Measurements from ENCODE around the gene PPM1E. TPM values are rescaled to one million over a fixed set of nuclear protein-coding genes. Genes with fewer than 3 reads are reported as not detected.

PPM1E gene
- total RNA-seq, 1 experiment from 2014 or later, result 2.9 TPM

GRCh38 chr17:59002126-59002525, 246.5 kb downstream of the PPM1E start:
- no peaks in the 10 kb centered on the region for H3K4me1 ChIP-seq (ENCODE audit: control insufficient read depth, insufficient read depth, low read length)
- TF ChIP-seq POLR2AphosphoS5 (IDR thresholded peaks at IDR 0.05; ENCODE audit: low read depth, low read length) (no peak), TCF7L2 (IDR thresholded peaks at IDR 0.05; ENCODE audit: low read depth, low read length) (no peak), CTCF (IDR thresholded peaks at IDR 0.05) (no peak), SIN3A (IDR thresholded peaks at IDR 0.05; ENCODE audit: borderline replicate concordance, insufficient read depth, low read depth, low read length) (no peak), REST (IDR thresholded peaks at IDR 0.05; ENCODE audit: insufficient read depth in 1 of 2, low read depth in 2 of 2, low read length in 1 of 2) (no peak)
- peaks cover 7% of the 10 kb centered on the region for H3K36me3 ChIP-seq (ENCODE audit: control insufficient read depth, insufficient read depth, low read length)
- no peak for DNase-seq (ENCODE audit: low read depth, low spot score)
- CTCF ChIA-PET, result no interaction called here
- BruUV-seq (replicated peaks), result no TSS peak
- H3K27me3 ChIP-seq (ENCODE audit: control insufficient read depth, insufficient read depth, low read length), result no peaks in the 10 kb centered on the region
- no peak overlapping the region for H3K4me3 ChIP-seq (ENCODE audit: low read depth in 2 of 2, low read length in 2 of 2)
- intact Hi-C loops (cut with micrococcal nuclease; ENCODE audit: unreplicated experiment), result no loop called here
- ATAC-seq, result no peak
- H3K9me3 ChIP-seq (ENCODE audit: control insufficient read depth, insufficient read depth, low read depth, low read length), result no peaks in the 10 kb centered on the region
- POLR2A ChIA-PET, result interaction anchor here (0.7 kb wide), 1 partner anchor 395 kb away, joined by 8 read pairs; no protein-coding TSS in a partner anchor
- H3K27ac ChIP-seq (ENCODE audit: low read length), result no peak overlapping the region
- in situ Hi-C loops (cut with HindIII; ENCODE audit: low pct_unique_long_range_greater_than_20kb, low sequenced_read_pairs), result no loop called here

GRCh38 chr17:59002848-59003247, 247.2 kb downstream of the PPM1E start:
- Histone ChIP-seq H3K9me3 (ENCODE audit: control insufficient read depth, insufficient read depth, low read depth, low read length) (no peaks in the 10 kb centered on the region), H3K4me1 (ENCODE audit: control insufficient read depth, insufficient read depth, low read length) (no peaks in the 10 kb centered on the region), H3K36me3 (ENCODE audit: control insufficient read depth, insufficient read depth, low read length) (peaks cover 6% of the 10 kb centered on the region), H3K27me3 (ENCODE audit: control insufficient read depth, insufficient read depth, low read length) (no peaks in the 10 kb centered on the region), H3K27ac (ENCODE audit: low read length) (no peak overlapping the region), H3K4me3 (ENCODE audit: low read depth in 2 of 2, low read length in 2 of 2) (no peak overlapping the region)
- TF ChIP-seq CTCF (IDR thresholded peaks at IDR 0.05) (no peak), POLR2AphosphoS5 (IDR thresholded peaks at IDR 0.05; ENCODE audit: low read depth, low read length) (no peak), REST (IDR thresholded peaks at IDR 0.05; ENCODE audit: insufficient read depth in 1 of 2, low read depth in 2 of 2, low read length in 1 of 2) (no peak), SIN3A (IDR thresholded peaks at IDR 0.05; ENCODE audit: borderline replicate concordance, insufficient read depth, low read depth, low read length) (no peak), TCF7L2 (IDR thresholded peaks at IDR 0.05; ENCODE audit: low read depth, low read length) (no peak)
- POLR2A ChIA-PET, result no interaction called here
- in situ Hi-C loops (cut with HindIII; ENCODE audit: low pct_unique_long_range_greater_than_20kb, low sequenced_read_pairs), result no loop called here
- no peak for ATAC-seq
- no TSS peak for BruUV-seq (replicated peaks)
- CTCF ChIA-PET, result no interaction called here
- DNase-seq (ENCODE audit: low read depth, low spot score), result no peak
- intact Hi-C loops (cut with micrococcal nuclease; ENCODE audit: unreplicated experiment), result no loop called here
